Measurements from ENCODE around the gene TUFT1.
A peak's percentile ranks its signal among the peaks of the same experiment; 100 is the strongest.

TUFT1 gene

GRCh38 chr1:151563376-151563775, 23.3 kb downstream of the TUFT1 start:
- DNase-seq: no peak
- in situ Hi-C loops (cut with HindIII; ENCODE audit: low pct_ligation_motif_present, low pct_unique_long_range_greater_than_20kb, low sequenced_read_pairs): no loop called here

DNA sequence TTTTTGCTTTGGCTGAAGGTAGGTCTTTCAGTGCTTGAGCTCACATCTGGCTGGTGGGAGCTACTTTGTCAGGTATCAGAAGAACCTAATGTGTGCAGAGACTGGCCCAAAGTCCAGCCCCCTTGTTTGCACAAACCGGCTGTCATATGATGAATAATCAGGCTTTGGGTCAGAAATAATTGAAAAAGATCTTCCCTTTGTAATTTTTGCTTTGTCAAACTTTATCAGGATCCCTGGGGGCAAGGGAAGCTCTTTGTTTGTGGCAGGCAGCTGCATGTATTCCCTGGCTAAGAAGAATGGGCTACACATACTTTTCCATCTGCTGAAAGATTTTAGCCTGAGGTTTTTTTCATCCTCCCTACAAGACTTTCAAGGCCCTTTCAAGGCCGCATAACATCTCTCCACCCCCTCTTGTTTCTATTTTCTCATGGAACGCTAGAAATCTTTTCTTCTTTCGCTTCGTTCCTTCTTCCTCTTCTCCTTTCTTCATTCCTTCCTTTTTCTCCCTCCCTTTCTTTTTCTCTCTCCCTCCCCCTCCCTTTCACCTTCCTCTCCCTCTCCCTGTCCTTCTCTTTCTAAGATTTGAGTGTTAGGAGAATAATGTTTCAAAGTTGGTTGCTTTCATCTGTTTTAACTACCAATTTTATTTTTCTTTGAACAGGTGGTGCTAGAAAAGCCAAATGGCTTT, 25.5 kb downstream of the TUFT1 start:
- in situ Hi-C loops (cut with HindIII; ENCODE audit: low pct_ligation_motif_present, low pct_unique_long_range_greater_than_20kb, low sequenced_read_pairs): no loop called here
- no peak for DNase-seq

- DNase-seq: no peak
- in situ Hi-C loops (cut with HindIII; ENCODE audit: low pct_ligation_motif_present, low pct_unique_long_range_greater_than_20kb, low sequenced_read_pairs): no loop called here
Observed at GRCh38 chr1:151568626-151569088, 28.5 kb downstream of the TUFT1 start.

GRCh38 chr1:151570819-151571218, 30.7 kb downstream of the TUFT1 start:
- DNase-seq: no peak
- in situ Hi-C loops (cut with HindIII; ENCODE audit: low pct_ligation_motif_present, low pct_unique_long_range_greater_than_20kb, low sequenced_read_pairs): no loop called here

DNA sequence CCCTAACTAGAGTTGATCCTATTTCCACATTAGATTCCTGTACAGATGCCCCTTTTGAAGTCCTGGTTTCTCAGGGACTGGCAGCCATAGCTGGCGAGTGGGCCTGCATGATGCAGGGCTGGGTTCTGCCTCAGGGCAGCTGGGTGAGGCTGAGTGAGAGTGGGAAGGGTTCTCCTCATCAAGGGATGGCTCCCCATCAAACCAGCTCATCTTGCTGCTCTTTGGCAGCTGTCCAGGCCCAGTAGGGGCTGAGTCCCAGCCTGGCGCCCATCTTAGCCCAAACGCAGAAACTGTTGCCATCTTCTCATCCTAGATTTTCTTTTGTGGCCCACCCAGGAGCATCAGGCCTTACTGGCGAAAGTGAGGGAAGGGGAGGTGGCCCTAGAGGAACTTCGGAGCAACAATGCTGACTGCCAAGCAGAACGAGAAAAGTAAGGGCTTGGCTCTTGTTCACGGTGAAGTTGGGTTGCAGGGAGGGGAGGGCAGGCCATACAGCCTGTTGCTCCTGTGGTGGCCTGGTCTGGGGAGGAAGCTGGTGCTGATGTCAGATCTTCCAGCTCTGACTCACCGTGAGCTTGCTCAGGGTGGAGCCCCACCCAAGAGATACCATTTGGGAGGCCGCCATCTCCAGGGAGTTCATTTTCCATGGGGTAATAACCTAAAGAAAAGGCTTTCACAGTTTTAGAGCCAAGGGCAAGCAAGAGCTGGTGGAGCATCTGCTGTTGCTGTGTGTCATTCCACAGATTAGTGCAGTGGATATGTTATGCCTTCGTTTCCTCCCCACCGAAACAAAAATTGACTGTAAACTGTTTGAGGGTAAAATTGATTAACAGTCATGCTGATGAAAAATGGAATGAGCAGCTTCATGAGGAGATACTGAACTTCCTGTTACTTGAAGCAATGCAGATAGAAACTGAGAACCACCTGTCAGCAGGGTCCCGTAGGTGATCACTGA, 34.7 kb downstream of the TUFT1 start:
- in situ Hi-C loops (cut with HindIII; ENCODE audit: low pct_ligation_motif_present, low pct_unique_long_range_greater_than_20kb, low sequenced_read_pairs): no loop called here
- no peak for DNase-seq

- in situ Hi-C loops (cut with HindIII; ENCODE audit: low pct_ligation_motif_present, low pct_unique_long_range_greater_than_20kb, low sequenced_read_pairs): no loop called here
- DNase-seq: no peak
Observed at GRCh38 chr1:151577173-151577572, 37.1 kb downstream of the TUFT1 start.

- DNase-seq: no peak
- in situ Hi-C loops (cut with HindIII; ENCODE audit: low pct_ligation_motif_present, low pct_unique_long_range_greater_than_20kb, low sequenced_read_pairs): no loop called here
Observed at GRCh38 chr1:151578941-151579340, 38.8 kb downstream of the TUFT1 start.

GRCh38 chr1:151579436-151580225, 39.5 kb downstream of the TUFT1 start:
- no peak for DNase-seq
- in situ Hi-C loops (cut with HindIII; ENCODE audit: low pct_ligation_motif_present, low pct_unique_long_range_greater_than_20kb, low sequenced_read_pairs): no loop called here

- in situ Hi-C loops (cut with HindIII; ENCODE audit: low pct_ligation_motif_present, low pct_unique_long_range_greater_than_20kb, low sequenced_read_pairs): no loop called here
- DNase-seq: no peak
Observed at GRCh38 chr1:151581451-151581850, 41.3 kb downstream of the TUFT1 start.

GRCh38 chr1:151581921-151582320, 41.8 kb downstream of the TUFT1 start:
- in situ Hi-C loops (cut with HindIII; ENCODE audit: low pct_ligation_motif_present, low pct_unique_long_range_greater_than_20kb, low sequenced_read_pairs): no loop called here
- no peak for DNase-seq

DNA sequence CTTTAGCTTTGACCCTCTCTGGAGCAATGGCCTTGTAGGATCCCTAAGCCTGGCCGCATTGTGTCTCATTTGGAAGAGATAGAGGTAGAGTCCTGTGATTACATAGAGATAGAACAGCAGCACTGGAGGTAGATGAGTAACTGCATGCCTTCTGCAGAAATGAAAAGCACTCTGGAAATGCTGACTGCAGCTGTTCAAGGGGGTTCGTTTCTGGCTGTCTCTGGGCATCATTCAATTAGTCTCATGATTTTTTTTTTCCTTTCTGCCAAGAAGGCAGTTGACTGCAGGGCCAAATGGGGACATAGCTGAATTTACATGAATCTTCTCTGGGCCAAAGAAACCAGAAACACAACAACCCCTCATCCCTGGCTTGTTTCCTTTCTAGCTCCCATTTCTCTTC, 43.7 kb downstream of the TUFT1 start:
- no peak for DNase-seq
- in situ Hi-C loops (cut with HindIII; ENCODE audit: low pct_ligation_motif_present, low pct_unique_long_range_greater_than_20kb, low sequenced_read_pairs): no loop called here

DNA sequence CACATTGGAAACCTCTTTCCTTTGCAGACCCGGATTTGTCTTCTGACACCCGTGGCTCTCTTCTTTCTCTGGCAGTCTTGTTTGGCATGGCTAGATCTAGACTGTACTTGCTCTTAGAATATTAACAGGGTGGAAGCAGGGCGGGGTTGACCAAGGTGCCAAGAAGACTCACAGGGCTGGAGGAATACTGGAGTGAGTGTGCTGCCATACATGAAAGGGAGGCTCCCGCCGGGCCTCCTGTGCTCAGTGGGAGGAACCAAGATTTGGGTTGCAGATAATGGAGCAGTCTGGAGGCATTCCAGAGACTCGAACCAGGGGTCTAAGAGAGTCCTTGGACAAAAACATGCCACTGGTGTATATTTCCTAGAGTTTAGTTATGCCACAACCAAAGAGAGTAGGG, 44.2 kb downstream of the TUFT1 start:
- in situ Hi-C loops (cut with HindIII; ENCODE audit: low pct_ligation_motif_present, low pct_unique_long_range_greater_than_20kb, low sequenced_read_pairs): no loop called here
- DNase-seq: no peak

DNA sequence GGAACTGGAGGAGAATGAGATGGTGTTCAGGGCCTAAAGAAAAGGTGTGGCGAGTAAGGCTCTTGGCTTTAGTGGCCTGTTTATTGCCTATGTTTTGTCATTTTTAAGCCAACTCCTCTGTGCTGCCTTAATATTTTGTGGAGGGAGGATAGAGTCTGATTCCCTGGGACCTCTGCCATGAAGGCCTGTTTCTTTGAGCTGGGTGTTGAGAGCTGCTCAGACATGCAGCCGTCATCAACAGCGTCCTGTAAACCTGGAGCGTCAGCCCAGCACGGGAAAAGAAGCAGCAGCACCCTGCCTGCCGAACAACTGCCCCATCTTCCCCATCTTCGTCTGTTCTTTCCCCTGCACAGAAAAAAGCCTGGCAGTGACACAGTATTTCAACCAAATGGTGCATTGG, 44.7 kb downstream of the TUFT1 start:
- in situ Hi-C loops (cut with HindIII; ENCODE audit: low pct_ligation_motif_present, low pct_unique_long_range_greater_than_20kb, low sequenced_read_pairs): no loop called here
- no peak for DNase-seq

- DNase-seq: peak; percentile 85
- in situ Hi-C loops (cut with HindIII; ENCODE audit: low pct_ligation_motif_present, low pct_unique_long_range_greater_than_20kb, low sequenced_read_pairs): no loop called here
Observed at GRCh38 chr1:151585622-151586021, 45.5 kb downstream of the TUFT1 start.

DNA sequence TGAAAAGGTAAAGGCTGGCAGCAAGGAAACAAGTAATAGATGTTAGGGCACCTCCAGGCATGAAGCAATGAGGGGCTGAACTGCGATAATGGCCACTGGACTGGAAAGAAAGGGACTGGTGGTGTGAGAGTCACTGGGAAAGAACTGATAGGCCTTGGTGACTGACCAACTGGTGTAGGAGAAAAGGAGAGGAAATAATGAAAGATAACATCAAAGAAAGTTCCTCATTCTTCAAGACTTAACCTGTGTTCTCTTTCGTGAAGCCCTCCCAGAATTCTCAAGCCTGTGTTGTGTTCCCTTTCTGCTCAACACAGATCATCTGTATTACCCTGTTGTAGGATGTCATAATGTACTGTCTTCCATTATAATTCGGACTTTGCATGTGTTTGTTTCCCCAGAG, 50.9 kb downstream of the TUFT1 start:
- no peak for DNase-seq
- in situ Hi-C loops (cut with HindIII; ENCODE audit: low pct_ligation_motif_present, low pct_unique_long_range_greater_than_20kb, low sequenced_read_pairs): no loop called here

DNA sequence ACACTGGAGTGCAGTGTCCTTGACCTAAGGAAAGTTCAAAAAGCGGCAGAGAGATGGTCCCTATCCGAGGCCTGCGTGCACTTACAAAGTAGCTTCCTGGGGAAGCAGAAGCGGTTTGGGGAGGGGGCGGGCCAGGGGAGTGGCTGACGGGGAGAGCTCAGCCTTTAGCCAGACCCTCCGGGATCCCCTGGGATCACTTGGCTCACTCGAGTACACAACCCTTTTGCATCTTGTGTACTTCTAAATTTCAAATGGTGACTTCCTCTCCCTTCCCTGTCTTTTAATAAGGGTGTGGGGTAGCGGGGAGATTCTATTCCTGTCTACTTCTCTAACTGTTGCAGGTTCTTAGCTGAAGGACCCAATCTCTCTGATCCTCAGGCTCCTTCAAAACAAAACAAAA, 53.6 kb downstream of the TUFT1 start:
- no peak for DNase-seq
- in situ Hi-C loops (cut with HindIII; ENCODE audit: low pct_ligation_motif_present, low pct_unique_long_range_greater_than_20kb, low sequenced_read_pairs): no loop called here

DNA sequence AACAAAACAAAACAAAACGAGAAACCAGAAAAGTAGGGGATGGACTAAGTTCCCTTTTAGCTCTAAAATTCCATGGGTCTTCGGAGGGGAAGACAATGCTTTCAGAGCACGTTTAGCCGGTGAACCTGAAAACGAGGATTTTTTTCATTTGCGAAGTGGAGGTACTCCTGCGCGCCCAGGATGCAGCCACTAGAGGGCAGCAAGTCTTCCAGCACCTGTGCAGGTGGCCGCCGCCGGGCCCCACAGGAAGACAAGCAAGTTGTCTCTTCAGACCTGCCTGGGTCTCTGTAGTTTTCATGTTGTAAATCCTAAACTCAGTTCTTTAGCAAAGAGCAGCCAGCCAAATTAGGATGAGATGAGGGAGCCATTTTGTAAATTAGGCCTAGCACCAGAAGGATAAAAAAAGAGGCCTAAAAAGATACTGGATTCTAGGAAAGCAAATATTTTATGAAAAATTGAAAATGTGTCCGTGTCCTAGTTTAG, 54.1 kb downstream of the TUFT1 start:
- DNase-seq: peak; percentile 67
- in situ Hi-C loops (cut with HindIII; ENCODE audit: low pct_ligation_motif_present, low pct_unique_long_range_greater_than_20kb, low sequenced_read_pairs): no loop called here

- DNase-seq: peak; percentile 43
- in situ Hi-C loops (cut with HindIII; ENCODE audit: low pct_ligation_motif_present, low pct_unique_long_range_greater_than_20kb, low sequenced_read_pairs): no loop called here
Observed at GRCh38 chr1:151596166-151596953, 56.3 kb downstream of the TUFT1 start.
